HG02678 (cell line): Measurements from ENCODE around the gene KIF20A.
"Not testable (repeated sequence)": the region's sequence is repeated elsewhere in the genome, so short reads cannot be mapped to it uniquely, and the experiment has no call there.

ENCODE experiments used
- ATAC-seq: cut with Tn5 transposase; IDR thresholded peaks from one replicate; pipeline ENCODE4 v1.9.1; 2021; ENCODE audit warnings: mild to moderate bottlenecking, moderate library complexity; ENCODE audit not compliant: unreplicated experiment

The KIF20A gene

GRCh38 chr5:138178516-138179276, at the start of gene KIF20A, which contains the start of gene BRD8:
TSS of gene KIF20A (plus strand) at chr5:138179112. CDS start at chr5:138179681, 569 bp downstream.
TSS of gene BRD8 (minus strand) at chr5:138178630. CDS start at chr5:138178614, 16 bp downstream.
- peak; percentile 83 for ATAC-seq

- ATAC-seq, result no peak
Measured at GRCh38 chr5:138129347-138129746, 49.6 kb upstream of the KIF20A start.

GRCh38 chr5:138132543-138132942, 46.4 kb upstream of the KIF20A start:
- ATAC-seq, result no peak

GRCh38 chr5:138138949-138139780, 39.7 kb upstream of the KIF20A start, which contains the start of gene NME5:
TSS of gene NME5 (minus strand) at chr5:138139428. CDS start at chr5:138138780, 648 bp downstream.
- no peak for ATAC-seq

GRCh38 chr5:138139781-138140090, 39.2 kb upstream of the KIF20A start:
- ATAC-seq, result no peak

- ATAC-seq, result no peak
Measured at GRCh38 chr5:138140268-138140667, 38.6 kb upstream of the KIF20A start.

GRCh38 chr5:138141734-138142133, 37.2 kb upstream of the KIF20A start:
- no peak for ATAC-seq

- not testable (repeated sequence) for ATAC-seq
Measured at GRCh38 chr5:138143578-138143977, 35.3 kb upstream of the KIF20A start.

GRCh38 chr5:138148811-138149210, 30.1 kb upstream of the KIF20A start:
- ATAC-seq, result no peak

GRCh38 chr5:138149530-138149929, 29.4 kb upstream of the KIF20A start:
- no peak for ATAC-seq

- not testable (repeated sequence) for ATAC-seq
Measured at GRCh38 chr5:138155977-138156376, 22.9 kb upstream of the KIF20A start.

GRCh38 chr5:138157626-138158025, 21.3 kb upstream of the KIF20A start:
- ATAC-seq, result no peak

GRCh38 chr5:138159666-138160065, 19.2 kb upstream of the KIF20A start:
- ATAC-seq, result no peak

GRCh38 chr5:138160706-138161105, 18.2 kb upstream of the KIF20A start:
- no peak for ATAC-seq

- ATAC-seq, result no peak
Measured at GRCh38 chr5:138163721-138164120, 15.2 kb upstream of the KIF20A start.

- ATAC-seq, result no peak
Measured at GRCh38 chr5:138169124-138169523, 9.8 kb upstream of the KIF20A start.

- ATAC-seq, result no peak
Measured at GRCh38 chr5:138170299-138170698, 8.6 kb upstream of the KIF20A start.

GRCh38 chr5:138177941-138178515, 884 bp upstream of the KIF20A start:
- peak; percentile 4 for ATAC-seq

GRCh38 chr5:138179277-138179857, 455 bp downstream of the KIF20A start:
- ATAC-seq, result no peak

- no peak for ATAC-seq
Measured at GRCh38 chr5:138180183-138180782, 1.4 kb downstream of the KIF20A start.

GRCh38 chr5:138180841-138181240, 1.9 kb downstream of the KIF20A start:
- no peak for ATAC-seq
